Measurements from ENCODE around the gene PCDHGC4.

The PCDHGC4 gene

GRCh38 chr5:141529002-141529401, 44.2 kb downstream of the PCDHGC4 start:
- no peak for DNase-seq (ENCODE audit: low spot score)

- DNase-seq (ENCODE audit: low spot score): no peak
Observed at GRCh38 chr5:141529873-141530272, 45.0 kb downstream of the PCDHGC4 start.

- DNase-seq (ENCODE audit: low spot score): no peak
Observed at GRCh38 chr5:141532726-141533125, 47.9 kb downstream of the PCDHGC4 start.

- DNase-seq (ENCODE audit: low spot score): no peak
Observed at GRCh38 chr5:141533897-141534296, 49.1 kb downstream of the PCDHGC4 start.

- DNase-seq (ENCODE audit: low spot score): no peak
Observed at GRCh38 chr5:141534492-141535213, 49.8 kb downstream of the PCDHGC4 start.
